AG04450 (cell line): ENCODE data around the gene FAM124A. TPM values are rescaled to one million over a fixed set of nuclear protein-coding genes. Genes with fewer than 3 reads are reported as not detected.

Experiments used
- CTCF ChIA-PET: fragments of 300-600, 350-600 bp; formaldehyde crosslinking; extraction: SDS; loops from one replicate; lab custom pipeline; 2022; ENCODE audit warnings: antibody characterized with exemption, inconsistent platforms; lab: Charles Lee
- POLR2A ChIA-PET: fragments of 350-600 bp; formaldehyde crosslinking; extraction: SDS; loops from one replicate; lab custom pipeline; 2021; ENCODE audit warnings: antibody characterized with exemption, inconsistent platforms; lab: Yijun Ruan, JAX
- DNase-seq: peaks from one replicate; pipeline ENCODE4 v3.0.0-alpha.2; 2011; ENCODE audit warnings: low read depth, low spot score
- H3K27ac ChIP-seq: one replicate; pipeline ENCODE4 v1.5.1; 2012; ENCODE audit warnings: low read depth, low read length, control low read depth
- H3K27me3 ChIP-seq: one replicate; pipeline ENCODE4 v1.6.0; 2012; ENCODE audit warnings: low read length; ENCODE audit not compliant: control insufficient read depth, insufficient read depth
- H3K4me3 ChIP-seq: 2 replicates; pipeline ENCODE4 v1.5.1; 2011; ENCODE audit warnings: mild to moderate bottlenecking, low read depth, low read length, control low read depth
- H3K9me3 ChIP-seq: 2 replicates; pipeline ENCODE4 v1.5.1; 2012; ENCODE audit warnings: low read length; ENCODE audit not compliant: control insufficient read depth, insufficient read depth
- polyA plus RNA-seq: library from polyadenylated mRNA; depleted of rRNA; stranded (reverse); fragments of >200 nt; gene quantifications from 2 replicates; pipeline ENCODE4 v1.2.3, GENCODE V29; 2011
- TF ChIP-seq, protein P1 (sequence below): IDR thresholded peaks from 2 replicates; pipeline ENCODE4 v1.5.1; 2011; ENCODE audit warnings: low read depth, low read length, control low read depth, inconsistent platforms

FAM124A gene
- polyA plus RNA-seq, 1 experiment: 0.14 TPM

DNA sequence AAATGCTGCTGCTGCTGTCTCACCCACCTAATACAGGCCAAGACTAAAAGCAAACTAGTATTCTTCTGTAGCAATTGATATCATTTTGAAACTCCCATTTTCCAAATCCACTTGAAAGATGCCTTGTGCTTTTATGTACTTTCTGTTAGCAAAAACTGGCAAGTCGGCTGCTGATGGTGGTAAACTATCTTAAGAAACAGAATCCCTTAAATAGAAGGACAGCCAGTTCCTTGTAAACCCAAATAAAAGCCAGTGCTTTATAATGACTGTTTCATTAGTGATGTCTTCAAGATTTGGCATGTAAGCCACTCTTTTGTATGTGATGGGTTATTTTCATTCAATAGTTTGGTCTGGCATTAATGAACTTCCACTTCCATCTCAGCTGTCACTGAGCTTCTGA is 5.2 kb downstream of the FAM124A start:
- peaks cover 27% of the 10 kb centered on the region for H3K27me3 ChIP-seq
- CTCF ChIA-PET: interaction anchor here (0.7 kb wide), 1 partner anchor 59 kb away, joined by 3 read pairs; no protein-coding TSS in a partner anchor
- TF ChIP-seq, protein P1, sequence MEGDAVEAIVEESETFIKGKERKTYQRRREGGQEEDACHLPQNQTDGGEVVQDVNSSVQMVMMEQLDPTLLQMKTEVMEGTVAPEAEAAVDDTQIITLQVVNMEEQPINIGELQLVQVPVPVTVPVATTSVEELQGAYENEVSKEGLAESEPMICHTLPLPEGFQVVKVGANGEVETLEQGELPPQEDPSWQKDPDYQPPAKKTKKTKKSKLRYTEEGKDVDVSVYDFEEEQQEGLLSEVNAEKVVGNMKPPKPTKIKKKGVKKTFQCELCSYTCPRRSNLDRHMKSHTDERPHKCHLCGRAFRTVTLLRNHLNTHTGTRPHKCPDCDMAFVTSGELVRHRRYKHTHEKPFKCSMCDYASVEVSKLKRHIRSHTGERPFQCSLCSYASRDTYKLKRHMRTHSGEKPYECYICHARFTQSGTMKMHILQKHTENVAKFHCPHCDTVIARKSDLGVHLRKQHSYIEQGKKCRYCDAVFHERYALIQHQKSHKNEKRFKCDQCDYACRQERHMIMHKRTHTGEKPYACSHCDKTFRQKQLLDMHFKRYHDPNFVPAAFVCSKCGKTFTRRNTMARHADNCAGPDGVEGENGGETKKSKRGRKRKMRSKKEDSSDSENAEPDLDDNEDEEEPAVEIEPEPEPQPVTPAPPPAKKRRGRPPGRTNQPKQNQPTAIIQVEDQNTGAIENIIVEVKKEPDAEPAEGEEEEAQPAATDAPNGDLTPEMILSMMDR: no peak

DNA sequence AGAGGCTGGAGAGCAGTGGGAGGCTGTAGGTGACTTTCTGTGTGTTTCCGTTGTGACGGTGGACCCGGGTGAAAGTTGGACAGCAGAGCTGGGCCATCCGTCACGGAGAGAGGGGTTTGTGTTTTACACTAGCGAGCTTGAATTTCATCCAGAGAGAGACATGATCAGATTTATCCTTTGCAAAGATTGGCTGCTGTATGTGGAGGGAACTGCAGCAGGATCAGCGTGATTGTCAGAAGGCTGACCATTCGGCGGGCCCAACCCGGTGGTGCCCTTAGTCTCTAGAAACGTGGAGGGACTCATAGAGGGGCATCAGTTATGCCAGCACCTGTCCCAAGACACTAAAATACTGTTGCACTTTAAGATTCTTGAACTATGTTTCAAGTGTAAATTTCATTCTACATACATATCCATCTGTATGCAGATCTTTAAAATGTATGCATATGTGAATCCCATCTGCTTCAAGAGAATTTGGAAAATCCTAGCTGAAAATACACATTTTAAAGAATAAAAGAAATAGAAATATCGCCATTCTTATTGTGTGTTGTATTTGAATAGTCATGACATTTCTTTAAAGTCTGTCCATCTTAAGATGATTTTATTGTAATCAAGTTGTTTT is 7.0 kb downstream of the FAM124A start:
- no peak overlapping the region for H3K4me3 ChIP-seq
- H3K9me3 ChIP-seq: no peaks in the 10 kb centered on the region
- POLR2A ChIA-PET: no interaction called here
- no peak overlapping the region for H3K27ac ChIP-seq
- DNase-seq: no peak
- peaks cover 20% of the 10 kb centered on the region for H3K27me3 ChIP-seq
- TF ChIP-seq, protein P1: no peak
- CTCF ChIA-PET: interaction anchor here (1.1 kb wide), 1 partner anchor 57 kb away, joined by 6 read pairs; no protein-coding TSS in a partner anchor

More for the DNA sequence above, 5.2 kb downstream of the FAM124A start:
- no peak overlapping the region for H3K4me3 ChIP-seq
- POLR2A ChIA-PET: no interaction called here
- H3K9me3 ChIP-seq: no peaks in the 10 kb centered on the region
- no peak for DNase-seq
- no peak overlapping the region for H3K27ac ChIP-seq

DNA sequence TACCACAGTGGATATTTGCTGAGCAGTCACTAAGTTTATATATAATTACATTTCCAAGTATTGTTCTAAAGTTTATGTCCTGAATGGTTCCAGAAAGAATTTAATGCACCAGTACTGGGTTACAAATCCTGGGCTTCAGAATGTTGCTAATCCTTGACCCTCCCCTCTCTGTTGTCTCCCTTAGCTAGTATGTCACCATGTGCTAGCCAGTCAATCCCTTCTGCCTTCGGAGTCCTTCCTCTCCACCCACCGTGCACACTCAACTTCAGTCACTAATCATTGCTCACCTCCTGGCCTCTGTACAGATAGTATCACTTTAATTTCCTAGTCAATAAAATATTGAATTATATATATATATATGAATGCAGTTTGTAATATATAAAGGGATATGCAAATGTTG is 7.5 kb downstream of the FAM124A start:
- Histone ChIP-seq H3K9me3 (no peaks in the 10 kb centered on the region), H3K27ac (no peak overlapping the region), H3K4me3 (no peak overlapping the region), H3K27me3 (peaks cover 18% of the 10 kb centered on the region)
- no peak for DNase-seq
- TF ChIP-seq, protein P1: no peak
- POLR2A ChIA-PET: no interaction called here
- CTCF ChIA-PET: no interaction called here

DNA sequence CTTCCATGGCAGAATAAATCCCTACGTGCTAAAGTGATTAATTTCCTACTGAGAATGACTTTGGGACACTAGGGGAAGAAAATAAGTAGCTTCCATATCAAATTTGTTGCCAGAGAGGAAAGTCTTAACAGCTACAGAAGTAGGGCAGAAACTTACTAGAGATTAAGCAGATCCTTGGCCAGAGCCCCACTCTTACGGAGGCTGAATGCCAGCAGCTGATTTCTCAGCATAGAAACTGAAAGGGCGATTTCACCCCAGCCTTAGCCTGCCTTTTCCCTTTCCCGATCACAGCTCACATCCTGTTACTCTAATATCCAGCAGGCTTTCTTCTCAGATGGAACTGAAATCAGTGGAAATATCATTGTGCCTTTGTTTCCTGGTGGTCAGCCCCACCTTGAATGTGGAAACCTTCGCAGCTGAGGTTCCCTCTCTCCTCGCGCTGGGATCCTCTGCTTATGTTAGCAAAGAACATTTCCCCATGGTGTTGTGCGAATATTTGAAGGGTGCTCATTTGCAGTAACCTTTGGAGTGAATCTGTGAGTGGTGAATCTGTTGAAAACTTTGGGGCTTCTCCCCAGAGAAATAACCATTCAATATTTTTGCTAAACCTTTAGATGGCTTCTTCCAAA is 8.4 kb downstream of the FAM124A start:
- POLR2A ChIA-PET: no interaction called here
- Histone ChIP-seq H3K27ac (no peak overlapping the region), H3K4me3 (no peak overlapping the region)

More for the DNA sequence above, 8.4 kb downstream of the FAM124A start:
- no peak for DNase-seq
- Histone ChIP-seq H3K27me3 (peaks cover 10% of the 10 kb centered on the region), H3K9me3 (no peaks in the 10 kb centered on the region)
- TF ChIP-seq, protein P1: no peak
- CTCF ChIA-PET: interaction anchor here (1.9 kb wide), 1 partner anchor 56 kb away, joined by 9 read pairs; no protein-coding TSS in a partner anchor
